Osteoblast (primary cell): Measurements from ENCODE around the gene SLC41A2. TPM values are rescaled to one million over a fixed set of nuclear protein-coding genes. Genes with fewer than 3 reads are reported as not detected.
"Not testable (repeated sequence)": the region's sequence is repeated elsewhere in the genome, so short reads cannot be mapped to it uniquely, and the experiment has no call there.

Experiments used
- DNase-seq: peaks from one replicate; pipeline ENCODE4 v3.0.0; 2011; ENCODE audit warnings: low spot score, mixed read lengths; ENCODE audit not compliant: insufficient read length; ENCODE audit errors: missing footprints
- H2AFZ ChIP-seq: 2 replicates; pipeline ENCODE4 v1.6.0; 2011; ENCODE audit warnings: mild to moderate bottlenecking, low read length
- H3K27ac ChIP-seq: 2 replicates; pipeline ENCODE4 v1.5.1; 2011; ENCODE audit warnings: mild to moderate bottlenecking, low read depth, low read length, moderate library complexity
- H3K27me3 ChIP-seq: 2 replicates; pipeline ENCODE4 v1.6.0; 2012; ENCODE audit warnings: mild to moderate bottlenecking, control low read depth, inconsistent platforms, low read length, moderate library complexity; ENCODE audit not compliant: insufficient read depth
- H3K36me3 ChIP-seq: 2 replicates; pipeline ENCODE4 v1.5.1; 2011; ENCODE audit warnings: mild to moderate bottlenecking, low read length, control low read depth, moderate library complexity; ENCODE audit not compliant: insufficient read depth
- H3K4me1 ChIP-seq: 2 replicates; pipeline ENCODE4 v1.5.1; 2011; ENCODE audit warnings: mild to moderate bottlenecking, low read length, control low read depth, moderate library complexity; ENCODE audit not compliant: insufficient read depth
- H3K4me2 ChIP-seq: 2 replicates; pipeline ENCODE4 v1.6.0; 2011; ENCODE audit warnings: mild to moderate bottlenecking, low read length; ENCODE audit not compliant: insufficient read depth
- H3K4me3 ChIP-seq: fragments of 200-600 bp; sonication (generic); 3 replicates; pipeline ENCODE4 v1.5.1; 2012; ENCODE audit warnings: mild to moderate bottlenecking, low read length, inconsistent platforms; ENCODE audit not compliant: insufficient read depth
- H3K79me2 ChIP-seq: 2 replicates; pipeline ENCODE4 v1.6.0; 2012; ENCODE audit warnings: mild to moderate bottlenecking, low read length, control low read depth, inconsistent platforms; ENCODE audit not compliant: insufficient read depth
- H3K9me3 ChIP-seq: 2 replicates; pipeline ENCODE4 v1.5.1; 2011; ENCODE audit warnings: low read depth, low read length, control low read depth
- H4K20me1 ChIP-seq: 2 replicates; pipeline ENCODE4 v1.6.0; 2012; ENCODE audit warnings: mild to moderate bottlenecking, low read length, control low read depth; ENCODE audit not compliant: insufficient read depth
- total RNA-seq: library from RNA; depleted of rRNA; stranded (reverse); fragments of >200 nt; gene quantifications from 2 replicates; pipeline ENCODE4 v1.2.3, GENCODE V29; 2012
- TF ChIP-seq, protein P1 (sequence below): IDR thresholded peaks from 2 replicates; pipeline ENCODE4 v1.5.1; 2011; ENCODE audit warnings: mild to moderate bottlenecking, low read depth, low read length, moderate library complexity; ENCODE audit errors: extremely low read depth

Gene SLC41A2
- total RNA-seq, 1 donor: 36.6 TPM

DNA sequence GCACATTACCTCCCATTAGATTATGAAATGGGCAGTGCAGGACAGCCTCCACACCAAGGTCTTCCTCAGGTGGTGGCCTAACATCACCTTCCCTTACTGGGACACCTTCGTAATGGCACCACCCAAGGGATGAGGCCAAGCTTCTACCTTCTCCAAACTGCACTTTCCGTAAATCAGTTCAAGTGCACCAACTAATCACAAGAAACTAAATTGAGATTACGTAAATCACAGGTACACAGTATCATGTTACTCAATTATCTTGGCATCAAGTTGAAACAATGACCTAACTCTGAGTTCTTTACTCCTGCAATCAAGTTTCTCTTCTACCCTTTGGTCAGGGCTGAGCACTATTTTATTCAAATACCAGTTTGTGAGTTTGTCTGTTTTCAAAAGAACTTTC is 13.8 kb downstream of the SLC41A2 start:
- no peaks in the 10 kb centered on the region for H3K9me3 ChIP-seq
- H3K27ac ChIP-seq: no peak overlapping the region
- no peak overlapping the region for H3K4me3 ChIP-seq
- H3K4me1 ChIP-seq: no peaks in the 10 kb centered on the region
- TF ChIP-seq, protein P1, sequence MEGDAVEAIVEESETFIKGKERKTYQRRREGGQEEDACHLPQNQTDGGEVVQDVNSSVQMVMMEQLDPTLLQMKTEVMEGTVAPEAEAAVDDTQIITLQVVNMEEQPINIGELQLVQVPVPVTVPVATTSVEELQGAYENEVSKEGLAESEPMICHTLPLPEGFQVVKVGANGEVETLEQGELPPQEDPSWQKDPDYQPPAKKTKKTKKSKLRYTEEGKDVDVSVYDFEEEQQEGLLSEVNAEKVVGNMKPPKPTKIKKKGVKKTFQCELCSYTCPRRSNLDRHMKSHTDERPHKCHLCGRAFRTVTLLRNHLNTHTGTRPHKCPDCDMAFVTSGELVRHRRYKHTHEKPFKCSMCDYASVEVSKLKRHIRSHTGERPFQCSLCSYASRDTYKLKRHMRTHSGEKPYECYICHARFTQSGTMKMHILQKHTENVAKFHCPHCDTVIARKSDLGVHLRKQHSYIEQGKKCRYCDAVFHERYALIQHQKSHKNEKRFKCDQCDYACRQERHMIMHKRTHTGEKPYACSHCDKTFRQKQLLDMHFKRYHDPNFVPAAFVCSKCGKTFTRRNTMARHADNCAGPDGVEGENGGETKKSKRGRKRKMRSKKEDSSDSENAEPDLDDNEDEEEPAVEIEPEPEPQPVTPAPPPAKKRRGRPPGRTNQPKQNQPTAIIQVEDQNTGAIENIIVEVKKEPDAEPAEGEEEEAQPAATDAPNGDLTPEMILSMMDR: no peak
- H2AFZ ChIP-seq: no peak overlapping the region
- no peaks in the 10 kb centered on the region for H3K36me3 ChIP-seq
- no peak overlapping the region for H3K4me2 ChIP-seq
- H4K20me1 ChIP-seq: no peaks in the 10 kb centered on the region
- no peaks in the 10 kb centered on the region for H3K79me2 ChIP-seq
- no peak for DNase-seq
- H3K27me3 ChIP-seq: no peaks in the 10 kb centered on the region

DNA sequence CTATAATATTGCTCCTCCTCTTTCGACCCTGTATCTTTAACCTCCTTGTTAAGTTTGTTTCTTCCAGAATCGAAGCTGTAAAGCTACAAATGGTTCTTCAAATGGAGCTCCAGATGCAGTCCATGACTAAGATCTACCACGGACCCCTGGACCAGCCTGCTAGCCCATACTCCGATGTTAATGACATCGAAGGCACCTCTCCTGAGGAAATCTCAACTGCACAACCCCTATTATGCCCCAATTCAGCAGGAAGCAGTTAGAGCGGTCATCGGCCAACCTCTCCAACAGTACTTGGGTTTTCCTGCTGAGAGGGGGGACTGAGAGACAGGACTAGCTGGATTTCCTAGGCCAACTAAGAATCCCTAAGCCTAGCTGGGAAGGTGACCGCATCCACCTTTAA is 14.7 kb downstream of the SLC41A2 start:
- not testable (repeated sequence) for H3K79me2 ChIP-seq, DNase-seq, H3K27ac ChIP-seq, H3K36me3 ChIP-seq, H3K27me3 ChIP-seq, H3K9me3 ChIP-seq, H2AFZ ChIP-seq, H3K4me2 ChIP-seq, H4K20me1 ChIP-seq, H3K4me3 ChIP-seq, H3K4me1 ChIP-seq

DNA sequence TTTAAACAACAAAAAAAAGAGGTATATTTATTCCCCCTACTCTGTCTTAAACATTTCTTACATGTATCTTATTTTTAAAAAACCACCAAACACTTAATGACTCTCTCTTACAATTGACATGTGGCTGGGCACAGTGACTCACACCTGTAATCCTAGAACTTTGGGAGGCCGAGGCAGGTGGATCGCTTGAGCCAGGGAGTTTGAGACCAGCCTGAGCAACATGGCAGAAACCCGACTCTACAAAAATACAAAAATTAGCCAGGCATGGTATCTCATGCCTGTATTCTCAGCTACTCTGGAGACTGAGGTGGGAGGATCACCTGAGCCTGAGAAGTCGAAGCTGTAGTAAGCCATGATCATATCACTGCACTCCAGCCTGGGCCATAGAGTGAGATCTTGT is 16.0 kb downstream of the SLC41A2 start:
- no peak overlapping the region for H3K4me3 ChIP-seq
- no peaks in the 10 kb centered on the region for H3K9me3 ChIP-seq
- no peaks in the 10 kb centered on the region for H3K36me3 ChIP-seq
- TF ChIP-seq, protein P1: no peak
- no peak overlapping the region for H3K4me2 ChIP-seq
- DNase-seq: no peak
- peaks cover 7% of the 10 kb centered on the region for H4K20me1 ChIP-seq
- no peak overlapping the region for H2AFZ ChIP-seq
- no peak overlapping the region for H3K27ac ChIP-seq
- no peaks in the 10 kb centered on the region for H3K27me3 ChIP-seq
- no peaks in the 10 kb centered on the region for H3K79me2 ChIP-seq
- no peaks in the 10 kb centered on the region for H3K4me1 ChIP-seq

DNA sequence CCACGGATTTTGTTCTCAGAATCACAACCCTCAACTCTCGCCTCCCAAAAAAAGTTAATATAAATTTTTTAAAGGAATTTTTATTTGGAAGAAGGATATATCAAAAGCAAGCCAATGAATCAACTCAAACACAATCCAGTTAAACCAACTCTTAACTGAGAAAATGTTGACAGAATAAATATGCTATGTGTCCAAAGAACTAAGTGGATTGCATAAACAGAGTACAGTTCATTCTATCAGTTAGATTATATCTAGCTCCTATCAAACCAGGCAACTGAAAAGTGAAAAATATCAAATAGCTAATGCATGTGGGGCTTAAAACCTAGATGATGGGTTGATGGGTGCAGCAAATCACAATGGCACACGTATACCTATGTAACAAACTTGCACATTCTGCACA is 16.6 kb downstream of the SLC41A2 start:
- TF ChIP-seq, protein P1: no peak
- H3K4me2 ChIP-seq: no peak overlapping the region

More for the DNA sequence above, 16.6 kb downstream of the SLC41A2 start:
- Histone ChIP-seq H3K79me2 (no peaks in the 10 kb centered on the region), H2AFZ (no peak overlapping the region), H3K36me3 (no peaks in the 10 kb centered on the region), H3K27ac (no peak overlapping the region), H3K27me3 (no peaks in the 10 kb centered on the region), H3K9me3 (no peaks in the 10 kb centered on the region), H3K4me1 (no peaks in the 10 kb centered on the region), H3K4me3 (no peak overlapping the region), H4K20me1 (peaks cover 7% of the 10 kb centered on the region)
- DNase-seq: no peak
